Measurements from ENCODE around the gene PLEKHN1. TPM values are rescaled to one million over a fixed set of nuclear protein-coding genes. Genes with fewer than 3 reads are reported as not detected.
A peak's percentile ranks its signal among the peaks of the same experiment; 100 is the strongest.
"Not testable (repeated sequence)": the region's sequence is repeated elsewhere in the genome, so short reads cannot be mapped to it uniquely, and the experiment has no call there.

PLEKHN1 gene
- total RNA-seq, 1 donor from 2014 or later, result under 0.01 TPM

DNA sequence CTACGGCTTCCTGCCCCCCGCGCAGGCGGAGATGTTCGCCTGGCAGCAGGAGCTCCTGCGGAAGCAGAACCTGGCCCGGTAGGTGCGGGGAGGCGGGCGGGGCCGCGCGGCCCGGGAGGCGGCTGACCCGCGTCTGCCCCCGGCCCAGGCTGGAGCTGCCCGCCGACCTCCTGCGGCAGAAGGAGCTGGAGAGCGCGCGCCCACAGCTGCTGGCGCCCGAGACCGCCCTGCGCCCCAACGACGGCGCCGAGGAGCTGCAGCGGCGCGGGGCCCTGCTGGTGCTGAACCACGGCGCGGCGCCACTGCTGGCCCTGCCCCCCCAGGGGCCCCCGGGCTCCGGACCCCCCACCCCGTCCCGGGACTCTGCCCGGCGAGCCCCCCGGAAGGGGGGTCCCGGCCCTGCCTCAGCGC is 23.9 kb upstream of the PLEKHN1 start:
- DNase-seq (ENCODE audit: low read depth in 2 of 2), result no peak

DNA sequence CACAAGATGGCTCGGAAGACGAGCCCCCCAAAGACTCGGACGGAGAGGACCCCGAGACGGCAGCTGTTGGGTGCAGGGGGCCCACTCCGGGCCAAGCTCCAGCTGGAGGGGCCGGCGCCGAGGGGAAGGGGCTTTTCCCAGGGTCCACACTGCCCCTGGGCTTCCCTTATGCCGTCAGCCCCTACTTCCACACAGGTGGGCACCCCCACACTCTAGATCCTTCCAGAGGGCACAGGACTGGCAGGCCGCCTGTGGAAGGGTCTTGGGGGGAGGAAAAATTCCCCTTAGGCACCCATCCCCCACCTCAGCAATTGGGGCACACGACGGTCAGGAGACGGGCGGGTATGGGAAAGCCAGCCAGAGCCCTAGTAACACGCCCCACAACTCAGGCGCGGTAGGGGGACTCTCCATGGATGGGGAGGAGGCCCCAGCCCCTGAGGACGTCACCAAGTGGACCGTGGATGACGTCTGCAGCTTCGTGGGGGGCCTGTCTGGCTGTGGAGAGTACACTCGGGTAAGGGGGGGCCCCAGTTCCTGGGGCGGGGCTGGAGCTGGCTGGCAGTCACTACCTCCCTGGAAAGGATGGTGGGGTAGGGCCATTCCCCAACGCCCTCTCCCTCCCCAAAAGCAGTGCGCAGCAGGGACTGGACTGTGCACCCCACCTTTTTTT is 23.3 kb upstream of the PLEKHN1 start:
- no peak for DNase-seq (ENCODE audit: low read depth in 2 of 2)

DNA sequence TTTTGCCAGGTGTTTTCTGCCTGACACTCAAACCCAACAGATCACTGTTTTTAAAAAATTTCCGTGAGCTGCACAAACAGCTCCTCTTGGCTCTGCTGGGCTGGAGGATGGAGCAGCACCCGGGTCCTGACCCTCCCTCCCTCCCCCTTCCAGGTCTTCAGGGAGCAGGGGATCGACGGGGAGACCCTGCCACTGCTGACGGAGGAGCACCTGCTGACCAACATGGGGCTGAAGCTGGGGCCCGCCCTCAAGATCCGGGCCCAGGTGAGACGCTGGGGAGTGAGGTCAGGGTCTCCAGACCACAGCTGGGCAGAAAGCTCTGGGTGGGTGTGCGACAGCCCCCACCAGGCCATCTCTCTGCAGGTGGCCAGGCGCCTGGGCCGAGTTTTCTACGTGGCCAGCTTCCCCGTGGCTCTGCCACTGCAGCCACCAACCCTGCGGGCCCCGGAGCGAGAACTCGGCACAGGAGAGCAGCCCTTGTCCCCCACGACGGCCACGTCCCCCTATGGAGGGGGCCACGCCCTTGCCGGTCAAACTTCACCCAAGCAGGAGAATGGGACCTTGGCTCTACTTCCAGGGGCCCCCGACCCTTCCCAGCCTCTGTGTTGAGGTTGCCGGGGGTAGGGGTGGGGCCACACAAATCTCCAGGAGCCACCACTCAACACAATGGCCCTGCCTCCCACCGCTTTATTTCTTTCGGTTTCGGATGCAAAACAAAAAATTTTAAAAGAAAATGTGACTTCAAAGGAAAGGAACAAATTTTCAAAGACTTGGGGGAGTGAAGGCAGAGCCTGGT is 22.5 kb upstream of the PLEKHN1 start:
- DNase-seq (ENCODE audit: low read depth in 2 of 2), result no peak

DNA sequence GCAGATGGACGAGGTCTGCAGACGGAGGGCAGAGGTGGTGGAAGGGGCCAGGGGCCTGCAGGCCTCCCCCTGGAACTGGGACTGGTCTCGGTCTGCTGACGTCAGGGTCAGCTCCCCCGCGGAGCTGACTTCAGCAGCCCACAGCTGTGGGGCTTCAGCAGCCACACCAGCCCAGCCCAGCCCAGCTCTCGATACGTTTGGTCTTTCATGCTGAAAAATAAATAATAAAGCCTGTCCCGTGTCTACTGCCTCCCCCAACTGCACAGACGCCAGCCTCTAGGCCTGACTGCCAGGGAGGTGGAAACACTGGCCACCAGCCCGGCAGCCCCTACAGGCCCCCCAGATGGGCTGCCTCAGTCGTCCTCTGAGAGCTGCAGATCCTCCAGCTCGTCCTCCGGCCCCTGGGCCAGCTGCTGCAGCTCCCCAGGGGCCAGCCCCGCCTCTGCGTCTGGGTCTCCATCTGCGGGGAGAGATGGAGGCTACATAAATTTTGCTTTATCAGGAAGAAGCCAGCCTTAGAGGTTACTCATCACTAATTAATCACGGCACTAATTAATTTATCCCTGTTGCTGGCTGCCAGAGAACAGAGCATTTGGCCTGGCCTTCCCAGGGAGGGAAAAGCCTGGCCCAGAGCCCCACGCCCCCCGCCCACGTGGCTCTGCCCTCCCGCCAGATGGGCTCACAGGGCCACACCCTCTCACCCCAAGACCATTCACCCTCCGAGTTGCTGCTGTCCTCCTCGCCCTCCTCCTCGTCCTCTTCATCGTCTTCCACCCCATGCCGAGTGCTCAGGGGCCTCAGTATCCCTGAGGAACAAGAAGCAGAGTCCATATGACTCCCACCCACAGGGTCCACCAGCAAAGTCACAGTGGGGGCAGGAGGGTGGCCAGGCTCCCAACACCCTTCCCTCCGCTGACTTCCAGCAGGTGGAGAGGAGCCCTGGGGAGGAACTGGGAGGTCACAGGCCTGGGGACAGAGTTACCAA is 21.6 kb upstream of the PLEKHN1 start:
- DNase-seq (ENCODE audit: low read depth in 2 of 2), result no peak

DNA sequence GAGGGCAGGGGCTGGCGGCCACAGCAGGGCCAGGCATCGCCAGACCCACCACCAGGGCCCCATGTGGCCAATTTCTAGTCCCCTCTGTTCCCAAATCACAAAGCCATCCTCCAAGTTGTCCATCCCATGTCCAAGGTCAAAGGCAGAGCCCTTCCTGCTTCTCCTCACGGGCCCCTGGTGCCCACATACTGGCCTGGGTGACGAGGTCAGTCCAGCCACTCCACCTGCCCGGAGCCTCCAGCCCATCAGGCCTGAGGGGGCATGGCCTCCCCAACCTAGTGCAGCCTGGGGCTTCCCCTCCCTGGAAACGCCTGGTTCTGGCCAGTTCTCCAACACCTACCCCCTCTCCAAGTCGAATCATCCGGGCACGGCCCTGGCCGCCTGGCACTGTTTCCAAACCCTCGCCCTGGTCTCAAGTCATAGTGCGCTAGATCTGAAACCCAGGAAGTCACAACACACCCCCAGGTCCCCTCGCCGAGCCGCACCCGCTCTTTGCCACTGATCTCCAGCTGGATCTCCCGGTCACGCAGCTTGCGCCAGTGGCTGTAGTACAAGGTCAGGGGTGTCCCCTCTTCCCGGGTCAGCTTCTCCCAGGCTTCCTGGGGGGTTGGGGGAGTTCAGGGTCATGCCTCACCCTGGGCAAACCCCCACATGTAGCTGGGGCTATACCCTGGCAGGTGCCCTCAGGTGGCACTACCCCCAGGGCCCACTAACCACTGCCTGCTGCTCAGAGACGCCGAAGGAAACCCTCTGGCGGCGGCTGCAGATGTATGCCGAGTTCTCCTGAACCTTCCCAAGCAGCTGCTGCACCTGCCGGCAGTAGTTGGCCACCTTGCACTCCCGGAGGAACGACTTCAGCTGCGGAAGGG is 20.4 kb upstream of the PLEKHN1 start:
- DNase-seq (ENCODE audit: low read depth in 2 of 2), result no peak

DNA sequence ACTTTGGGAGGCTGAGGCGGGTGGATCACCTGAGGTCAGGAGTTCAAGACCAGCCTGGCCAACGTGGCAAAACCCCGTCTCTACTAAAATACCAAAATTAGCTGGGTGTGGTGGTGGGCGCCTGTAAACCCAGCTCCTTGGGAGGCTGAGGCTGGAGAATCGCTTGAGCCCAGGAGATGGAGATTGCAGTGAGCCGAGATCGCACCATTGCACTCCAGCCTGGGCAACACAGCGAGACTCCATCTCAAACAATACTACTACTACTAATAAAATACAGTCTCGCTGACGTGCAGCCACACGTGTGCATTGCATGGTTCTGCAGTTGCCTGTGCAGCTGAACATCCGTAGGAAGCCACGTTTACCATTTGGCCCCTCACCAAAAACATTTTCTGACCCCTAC is 19.5 kb upstream of the PLEKHN1 start:
- DNase-seq (ENCODE audit: low read depth in 2 of 2), result not testable (repeated sequence)

DNA sequence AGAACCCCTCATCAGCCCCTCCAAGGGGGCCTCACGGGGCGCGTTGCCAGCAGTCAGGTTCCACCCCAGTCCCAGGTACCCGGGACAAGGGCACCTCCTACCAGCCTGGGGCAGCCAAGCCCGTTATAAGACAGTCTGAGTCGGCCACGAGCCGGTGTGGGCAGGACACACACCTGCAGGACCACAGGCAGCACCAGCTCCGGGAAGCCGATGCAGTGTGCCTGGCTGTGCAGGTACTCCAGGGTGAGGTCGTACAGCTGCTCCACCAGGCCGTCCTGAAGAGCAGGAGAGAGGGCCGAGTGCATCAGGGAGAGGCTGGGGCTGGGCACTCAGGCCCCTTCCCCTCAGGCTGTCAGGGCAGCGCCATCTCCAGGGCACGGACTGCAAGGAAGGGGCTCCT is 18.3 kb upstream of the PLEKHN1 start:
- no peak for DNase-seq (ENCODE audit: low read depth in 2 of 2)

DNA sequence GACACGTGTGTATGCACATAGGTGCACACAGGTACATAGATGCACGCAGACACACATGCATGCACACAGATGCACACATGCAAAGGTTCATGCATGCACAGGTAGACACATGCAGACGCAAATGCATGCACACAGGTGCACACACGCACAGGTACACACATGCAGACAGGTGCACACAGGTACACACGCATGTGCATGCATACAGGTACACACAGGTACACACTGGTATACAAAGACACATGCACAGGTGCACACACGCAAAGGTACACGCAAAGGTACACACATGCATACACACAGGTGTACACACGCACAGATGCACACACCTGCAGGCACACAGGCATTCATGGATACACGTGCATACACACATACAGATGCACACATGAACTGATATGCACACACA is 16.0 kb upstream of the PLEKHN1 start:
- no peak for DNase-seq (ENCODE audit: low read depth in 2 of 2)

DNA sequence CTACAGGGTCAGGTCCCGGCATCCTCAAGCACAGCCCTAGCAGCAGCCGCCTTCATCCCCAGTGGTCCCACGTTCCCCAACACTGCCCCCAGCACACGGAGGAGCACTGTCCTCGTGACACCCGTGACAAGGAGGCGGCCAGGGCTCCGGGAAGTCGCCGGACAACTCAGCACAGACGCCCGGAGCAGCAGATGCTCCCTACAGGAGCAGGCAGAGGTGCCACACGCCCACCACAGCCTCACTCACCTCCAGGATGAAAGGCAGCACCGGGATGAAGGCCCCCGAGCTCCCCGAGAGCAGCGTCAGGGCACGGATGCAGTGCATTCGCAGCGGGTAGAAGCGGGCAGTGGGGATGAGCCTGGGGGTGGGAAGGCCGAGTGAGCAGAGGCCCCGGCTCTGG is 15.4 kb upstream of the PLEKHN1 start:
- DNase-seq (ENCODE audit: low read depth in 2 of 2), result no peak

DNA sequence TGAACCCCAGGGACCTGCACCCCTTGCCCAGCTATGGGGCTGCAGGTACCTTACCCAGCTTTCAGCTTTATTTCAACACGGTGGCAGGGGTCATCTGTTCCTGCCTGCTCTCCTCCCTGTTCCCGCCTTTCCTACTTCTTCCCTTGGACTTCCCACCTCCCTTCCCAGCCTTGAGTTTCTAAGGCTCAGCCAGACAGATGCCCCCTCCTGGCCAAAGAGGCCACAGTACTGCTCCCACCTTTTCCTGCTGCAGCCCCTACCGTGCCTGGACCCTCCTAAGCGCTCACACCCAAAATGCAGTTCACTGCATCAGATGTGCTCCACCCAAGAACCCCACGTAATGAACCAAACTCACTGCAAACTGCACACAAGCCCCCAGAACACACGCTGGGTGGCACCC is 14.9 kb upstream of the PLEKHN1 start:
- peak; percentile 21 to 33 for DNase-seq (ENCODE audit: low read depth in 2 of 2)

DNA sequence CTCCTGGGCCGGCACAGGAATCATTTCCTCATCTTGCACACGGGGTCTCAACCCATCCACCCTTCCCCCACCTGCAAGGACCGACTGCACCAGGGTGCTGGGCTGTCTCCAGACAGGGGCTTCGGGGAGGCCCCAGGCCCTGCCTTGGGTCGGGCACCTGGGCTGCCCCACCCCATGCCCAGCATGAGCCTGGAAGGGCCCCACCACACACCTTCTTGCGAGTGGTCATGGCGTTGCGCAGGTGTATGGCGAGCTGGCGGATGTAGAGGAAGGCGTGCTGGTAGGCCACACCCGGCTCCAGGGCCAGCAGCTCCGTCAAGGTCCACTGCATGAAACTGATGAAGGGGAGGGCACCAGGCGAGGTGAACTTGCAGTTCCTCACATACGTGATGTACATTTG is 14.1 kb upstream of the PLEKHN1 start:
- DNase-seq (ENCODE audit: low read depth in 2 of 2), result no peak

DNA sequence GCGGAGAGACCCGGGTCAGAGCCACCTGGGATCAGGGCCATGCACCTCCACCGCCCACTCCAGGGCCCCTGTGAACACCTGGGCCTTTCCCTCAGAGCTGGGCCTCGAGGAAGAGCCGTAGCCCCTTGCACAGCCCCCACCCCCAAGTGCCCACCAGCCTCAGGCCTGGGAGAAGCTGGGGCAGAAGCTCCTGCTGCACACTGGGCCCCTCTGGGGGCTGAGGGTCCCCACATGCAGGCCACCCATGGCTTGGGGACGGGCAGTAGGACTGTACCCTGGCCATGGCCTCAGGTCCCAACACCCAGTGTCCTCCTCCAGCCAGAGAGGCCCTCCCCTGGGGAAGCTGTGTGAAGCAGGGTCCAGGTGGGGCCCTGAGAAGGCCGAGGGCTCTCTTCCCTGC is 13.7 kb upstream of the PLEKHN1 start:
- no peak for DNase-seq (ENCODE audit: low read depth in 2 of 2)

DNA sequence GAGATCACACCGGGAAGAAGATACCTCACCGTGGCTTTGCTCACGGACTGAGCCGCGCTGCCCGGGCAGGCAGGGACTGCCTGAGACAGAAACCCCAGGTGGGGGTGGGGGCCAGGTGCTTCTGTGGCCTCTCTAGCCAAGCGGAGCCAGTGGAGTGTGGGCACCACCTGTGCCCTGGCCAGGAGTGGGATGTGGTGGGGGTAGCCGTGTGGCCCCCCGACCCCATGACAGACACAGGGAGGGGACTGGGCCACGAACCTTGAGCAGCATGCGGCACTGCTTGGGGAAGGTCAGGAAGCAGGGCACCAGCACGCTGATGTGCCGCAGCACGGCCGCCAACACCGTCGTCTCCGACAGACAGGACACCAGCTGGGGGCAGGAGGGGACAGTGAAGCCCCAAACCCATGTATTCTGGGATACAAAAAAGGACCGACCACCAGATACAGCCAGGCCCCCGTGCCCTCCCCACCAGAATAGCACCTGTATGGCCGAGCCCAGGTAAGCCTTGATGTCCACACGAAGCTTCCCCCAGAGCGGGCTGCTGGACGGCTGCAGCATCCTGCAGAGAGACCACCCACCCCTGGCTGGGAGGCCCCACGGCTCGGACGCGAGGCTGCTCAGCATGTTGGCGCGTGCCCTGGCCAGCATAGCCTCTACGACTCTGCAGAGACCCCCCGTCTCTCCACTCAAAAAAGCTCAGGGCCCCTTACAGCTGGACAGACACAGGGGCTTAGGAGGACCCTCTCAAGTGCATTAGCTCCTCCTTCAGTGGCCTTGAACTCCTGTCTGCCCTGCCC is 12.6 kb upstream of the PLEKHN1 start:
- DNase-seq (ENCODE audit: low read depth in 2 of 2), result no peak

DNA sequence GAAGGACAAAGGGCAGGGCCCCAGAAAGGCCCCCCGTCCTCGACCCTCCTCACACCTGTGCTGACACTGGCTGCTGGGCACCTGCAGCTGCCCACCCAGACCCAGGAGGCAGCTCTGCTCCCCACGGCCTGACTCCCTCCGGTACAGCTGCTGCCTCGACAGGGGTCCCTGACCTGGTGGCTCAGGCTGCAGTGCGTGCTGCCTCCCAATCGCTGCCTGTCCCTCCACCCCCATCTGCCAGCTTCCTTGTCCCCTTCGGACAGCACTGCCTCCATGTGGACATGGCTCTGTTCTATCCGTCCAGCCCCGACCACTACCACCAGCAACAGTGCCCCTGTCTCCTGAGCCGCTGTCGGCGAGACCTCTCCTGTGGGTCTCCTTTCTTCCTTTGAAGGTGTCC is 11.4 kb upstream of the PLEKHN1 start:
- DNase-seq (ENCODE audit: low read depth in 2 of 2), result no peak

DNA sequence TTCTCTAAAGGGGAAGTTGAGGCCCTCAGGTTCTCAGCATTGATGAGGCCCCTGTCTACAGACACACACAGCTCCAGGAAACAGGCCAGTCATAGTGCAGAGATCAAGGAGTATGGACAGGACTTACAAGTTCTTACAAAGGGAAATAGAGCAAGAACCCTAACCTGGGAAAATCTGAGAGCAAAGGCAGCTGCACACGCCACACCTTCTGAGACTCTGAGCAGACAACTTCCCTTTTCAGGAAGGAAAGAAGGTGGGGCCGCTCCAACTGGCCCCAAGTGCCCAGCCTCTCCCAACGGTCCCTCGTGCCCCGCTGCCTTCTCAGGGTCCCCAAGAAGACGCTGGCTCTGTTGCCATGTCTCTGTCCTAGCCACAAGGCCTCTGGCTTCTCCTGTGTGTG is 10.8 kb upstream of the PLEKHN1 start:
- DNase-seq (ENCODE audit: low read depth in 2 of 2), result no peak

DNA sequence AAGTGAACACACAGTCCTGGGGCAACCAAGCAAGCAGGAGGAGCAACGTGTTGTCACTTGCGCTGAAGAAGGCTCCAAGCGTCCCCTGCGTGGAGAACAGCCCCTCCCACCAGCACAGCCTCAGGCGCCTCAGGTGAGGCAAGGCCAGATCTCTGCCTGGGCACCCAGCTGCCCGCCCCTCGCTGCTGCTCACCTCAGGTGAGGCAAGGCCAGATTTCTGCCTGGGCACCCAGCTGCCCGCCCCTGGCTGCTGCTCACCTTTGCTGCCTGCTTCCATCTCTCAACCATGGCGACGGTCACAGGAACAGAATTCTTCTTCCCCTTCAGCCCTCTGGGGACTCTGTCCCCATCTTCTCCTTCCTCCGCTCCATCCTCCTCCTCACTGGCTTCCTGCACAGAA is 9.6 kb upstream of the PLEKHN1 start:
- DNase-seq (ENCODE audit: low read depth in 2 of 2), result no peak

DNA sequence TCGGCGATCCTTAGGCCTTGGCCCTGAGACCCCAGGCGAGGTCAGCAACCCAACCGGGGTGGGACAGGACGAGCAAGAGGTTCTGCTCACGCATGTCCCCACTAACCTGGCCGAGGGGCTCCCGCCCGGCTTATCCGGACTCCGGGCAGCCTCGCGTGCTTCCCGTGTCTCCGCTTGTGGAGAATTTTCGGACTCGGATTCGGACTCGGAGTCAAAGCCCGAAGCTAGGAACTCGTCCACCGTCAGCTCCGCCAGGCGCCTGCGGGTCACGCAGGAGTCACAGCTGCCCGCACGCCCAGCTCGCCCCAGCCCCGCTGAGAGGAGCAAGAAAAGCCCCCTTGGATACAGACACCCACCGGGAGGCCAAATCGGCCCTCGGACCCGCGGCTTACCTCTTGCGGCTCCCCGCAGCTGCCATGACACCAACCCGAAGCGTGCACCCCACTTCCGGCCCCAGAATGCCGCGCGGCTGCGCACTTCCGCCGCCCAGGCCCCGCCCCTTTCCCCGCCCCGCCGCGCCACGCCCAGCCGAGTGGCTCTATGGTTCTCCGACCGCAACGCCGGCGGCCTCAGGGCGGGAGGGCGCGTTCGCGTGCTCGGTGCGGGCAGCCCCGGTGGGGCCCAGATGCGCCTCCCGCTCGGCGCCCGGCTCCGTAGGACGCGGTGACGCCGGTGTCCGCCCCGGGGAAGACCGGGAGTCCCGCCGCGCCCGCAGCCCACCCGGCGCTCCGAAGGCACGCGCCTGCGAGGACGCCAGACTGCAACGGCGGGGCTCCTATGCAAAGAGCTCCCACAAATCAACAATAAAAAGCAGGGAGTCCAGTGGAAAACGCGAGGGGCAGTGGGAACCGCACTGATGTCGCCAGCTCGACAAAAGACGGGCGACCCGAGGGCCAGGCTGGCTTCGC is 7.2 kb upstream of the PLEKHN1 start, which contains the start of gene NOC2L:
Gene NOC2L, minus strand, starts transcription at position 434 of the 908 bp plus-strand sequence. Its CDS starts 16 bp downstream, at position 418.
- DNase-seq (ENCODE audit: low read depth in 2 of 2), result peak; percentile 90 to 92

DNA sequence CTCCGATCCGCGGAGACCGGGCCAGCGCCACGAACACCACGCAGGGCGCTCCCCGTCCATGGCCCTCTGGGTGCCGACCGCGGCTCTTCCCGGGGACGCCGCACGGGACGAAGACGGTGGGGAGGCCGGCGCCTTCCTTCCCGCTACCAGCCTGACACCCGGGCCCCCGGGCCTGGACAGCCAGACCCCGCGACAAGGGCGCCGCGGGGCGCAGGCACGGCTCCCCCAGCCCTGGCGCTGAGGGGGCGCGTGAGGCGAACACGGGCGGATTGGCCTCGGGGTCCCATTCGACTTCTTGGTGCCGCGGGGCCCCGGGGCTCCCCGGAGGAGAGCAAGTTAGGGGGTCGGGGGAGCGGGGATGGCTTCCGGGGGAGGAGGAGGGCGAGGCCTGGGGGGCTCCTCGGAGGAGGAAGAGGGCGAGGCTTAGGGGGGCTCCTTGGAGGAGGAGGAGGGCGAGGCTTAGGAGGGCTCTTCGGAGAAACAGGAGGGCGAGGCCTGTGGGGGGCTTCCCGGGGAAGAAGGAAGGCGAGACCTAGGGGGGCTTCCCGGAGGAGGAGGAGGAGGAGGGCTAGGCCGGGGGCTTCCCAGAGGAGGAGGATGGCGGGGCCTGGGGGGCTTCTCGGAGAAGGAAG is 6.4 kb upstream of the PLEKHN1 start:
- no peak for DNase-seq (ENCODE audit: low read depth in 2 of 2)

All from lung microvascular endothelial cell (primary cell).